HG02610 (cell line): Measurements from ENCODE around the gene CCDC92B.

Experiments
- ATAC-seq: cut with Tn5 transposase; IDR thresholded peaks from one replicate; pipeline ENCODE4 v1.9.1; 2021; ENCODE audit warnings: mild to moderate bottlenecking, moderate library complexity; ENCODE audit not compliant: unreplicated experiment

Gene CCDC92B

DNA sequence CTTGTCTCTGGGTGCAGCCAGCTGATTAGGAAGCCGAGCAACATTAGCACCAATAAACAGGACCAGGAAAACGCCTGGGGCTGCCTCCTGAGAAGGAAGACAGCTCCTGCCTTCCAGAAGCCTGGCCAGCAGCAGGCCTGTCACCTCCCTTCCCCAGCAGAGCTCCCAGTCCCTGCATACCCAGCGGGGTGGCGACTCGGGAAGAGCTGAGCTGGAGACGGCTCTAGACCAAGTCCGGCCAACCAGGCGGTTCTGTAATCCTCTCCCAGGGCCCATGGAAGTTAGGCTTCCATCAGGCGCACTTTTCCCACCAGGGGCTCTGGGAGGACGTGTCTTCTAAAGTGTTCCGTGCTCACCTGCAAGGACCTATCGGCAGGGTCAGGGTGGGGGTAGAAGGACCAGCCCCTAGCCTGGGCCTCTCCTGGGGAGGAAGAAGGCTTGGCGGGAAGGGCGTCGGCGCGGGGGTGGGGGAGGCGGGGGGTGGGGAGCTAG lies 25.9 kb downstream of the CCDC92B start:
- no peak for ATAC-seq

DNA sequence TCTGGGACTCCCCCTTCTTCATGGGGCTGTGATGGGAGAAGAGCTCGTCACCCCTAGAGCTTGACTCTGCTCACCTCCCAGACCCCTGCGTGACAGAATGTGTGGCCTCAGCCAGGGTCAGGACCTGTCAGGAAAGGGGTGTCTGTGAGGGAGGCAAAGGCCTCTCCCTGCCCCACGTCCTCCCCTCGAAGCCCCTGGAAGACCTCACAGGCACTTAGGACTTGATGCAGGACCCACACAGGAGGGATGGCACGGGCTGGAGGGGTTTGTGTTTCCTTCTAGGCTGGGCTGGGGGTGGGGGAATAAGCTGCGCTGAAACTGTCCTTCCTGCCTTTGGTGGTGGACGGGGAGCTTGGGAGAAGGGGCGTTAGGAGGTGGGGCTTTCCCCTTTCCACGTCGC lies 26.8 kb downstream of the CCDC92B start:
- ATAC-seq: no peak

DNA sequence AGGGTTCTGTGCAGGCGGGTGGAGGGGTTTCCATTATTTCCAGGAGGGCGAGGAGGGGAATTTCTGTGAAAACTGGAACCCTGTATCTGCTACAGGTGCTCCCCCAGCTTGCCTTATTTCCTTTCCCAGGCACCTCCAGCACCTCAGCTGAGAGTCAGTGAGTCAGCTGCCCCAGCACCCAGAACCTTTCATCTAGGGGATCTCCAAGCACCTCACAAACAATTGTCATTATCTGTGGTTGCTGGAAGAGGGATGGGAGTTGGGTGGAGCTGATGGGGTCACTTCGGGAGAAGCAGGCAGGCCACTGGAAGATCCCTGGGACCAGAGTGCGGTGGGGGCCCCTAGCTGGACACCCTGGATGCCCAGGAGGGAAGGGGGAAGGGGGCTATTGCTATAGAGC lies 27.8 kb downstream of the CCDC92B start:
- no peak for ATAC-seq

DNA sequence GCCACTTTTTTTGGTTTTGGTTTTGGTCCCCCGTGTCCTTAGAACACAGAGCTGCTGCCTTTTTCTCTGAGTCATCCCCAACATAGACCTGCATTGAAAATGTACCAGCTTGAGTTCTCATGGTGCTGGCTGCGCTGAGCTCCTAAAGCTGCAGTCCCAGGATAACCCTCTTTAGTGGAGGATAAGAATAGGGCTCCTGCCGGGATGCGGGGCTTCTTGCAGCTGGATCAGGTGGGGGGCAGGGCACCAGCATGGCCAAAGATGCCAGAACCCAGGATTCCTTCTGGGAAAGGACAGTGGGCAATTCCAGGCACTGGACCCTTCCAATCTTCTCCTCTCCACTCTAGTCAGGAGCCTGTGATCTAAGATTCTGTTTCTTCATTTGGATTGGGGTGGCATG lies 29.6 kb downstream of the CCDC92B start:
- no peak for ATAC-seq

DNA sequence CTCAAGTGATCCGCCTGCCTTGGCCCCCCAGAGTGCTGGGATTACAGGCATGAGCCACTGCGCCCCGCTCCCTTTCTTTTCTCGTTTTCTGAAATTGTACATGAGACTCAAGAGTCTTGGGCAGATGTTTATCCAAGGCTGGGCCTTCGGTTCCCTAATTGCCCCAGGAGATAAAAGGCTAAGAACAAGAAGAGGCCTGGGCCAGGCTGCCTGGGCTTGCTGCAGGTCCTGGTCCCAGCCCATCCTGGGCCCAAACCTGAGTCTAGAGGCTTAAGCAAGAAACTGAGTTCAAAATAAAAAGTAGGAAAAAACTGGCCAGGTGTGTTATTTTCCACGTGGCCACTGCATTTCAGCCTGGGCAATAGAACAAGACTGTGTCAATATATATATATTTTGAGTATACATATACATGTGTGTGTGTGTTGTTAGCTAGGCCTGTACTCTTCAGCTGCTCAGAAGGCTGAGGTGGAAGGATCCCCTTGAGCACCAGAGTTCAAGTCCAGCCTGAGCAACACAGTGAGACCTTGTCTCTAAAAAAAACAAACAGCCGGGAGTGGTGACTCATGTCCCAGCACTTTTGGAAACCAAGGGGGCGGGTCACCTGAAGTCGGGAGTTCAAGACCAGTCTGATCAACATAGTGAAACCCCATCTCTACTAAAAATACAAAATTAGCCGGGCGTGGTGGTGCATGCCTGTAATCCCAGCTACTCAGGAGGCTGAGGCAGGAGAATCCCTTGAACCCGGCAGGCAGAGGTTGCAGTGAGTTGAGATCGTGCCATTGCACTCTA lies 31.1 kb downstream of the CCDC92B start:
- ATAC-seq: no peak

DNA sequence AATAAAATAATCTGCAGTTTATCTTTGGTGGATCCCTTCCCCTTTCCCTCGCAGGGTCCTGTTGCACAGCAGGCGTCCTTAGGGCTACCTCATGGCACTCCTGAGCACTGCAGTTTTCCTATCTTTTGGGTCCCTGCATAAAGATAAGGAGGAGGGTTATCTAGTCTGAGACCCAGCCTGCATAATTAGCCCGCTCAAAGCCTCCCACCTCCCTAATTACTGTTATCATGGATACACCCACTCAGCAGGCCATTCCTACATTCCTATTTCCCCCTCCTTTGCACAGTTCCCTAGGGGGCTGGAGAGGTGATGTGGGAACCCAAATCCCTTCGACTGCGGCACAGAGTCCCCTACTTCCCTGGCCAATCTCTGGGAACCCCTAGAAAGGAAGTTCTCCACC lies 32.8 kb downstream of the CCDC92B start:
- ATAC-seq: no peak

DNA sequence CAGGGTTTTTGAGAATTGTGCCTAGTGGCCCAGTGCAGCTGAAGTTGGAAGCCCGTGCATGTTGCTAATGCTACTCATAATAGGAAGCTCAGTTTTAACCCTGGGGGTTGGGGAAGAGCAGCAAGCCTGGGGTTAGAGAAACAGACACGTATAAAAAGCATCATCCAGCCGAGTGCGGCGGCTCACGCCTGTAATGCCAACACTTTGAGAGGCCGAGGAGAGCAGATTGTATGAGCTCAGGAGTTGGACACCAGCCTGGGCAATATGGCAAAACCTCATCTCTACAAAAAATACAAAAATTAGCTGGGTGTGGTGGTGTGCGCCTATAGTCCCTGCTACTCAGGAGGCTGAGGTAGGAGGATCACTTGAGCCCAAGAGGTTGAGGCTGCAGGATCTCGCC lies 35.6 kb downstream of the CCDC92B start:
- ATAC-seq: no peak

DNA sequence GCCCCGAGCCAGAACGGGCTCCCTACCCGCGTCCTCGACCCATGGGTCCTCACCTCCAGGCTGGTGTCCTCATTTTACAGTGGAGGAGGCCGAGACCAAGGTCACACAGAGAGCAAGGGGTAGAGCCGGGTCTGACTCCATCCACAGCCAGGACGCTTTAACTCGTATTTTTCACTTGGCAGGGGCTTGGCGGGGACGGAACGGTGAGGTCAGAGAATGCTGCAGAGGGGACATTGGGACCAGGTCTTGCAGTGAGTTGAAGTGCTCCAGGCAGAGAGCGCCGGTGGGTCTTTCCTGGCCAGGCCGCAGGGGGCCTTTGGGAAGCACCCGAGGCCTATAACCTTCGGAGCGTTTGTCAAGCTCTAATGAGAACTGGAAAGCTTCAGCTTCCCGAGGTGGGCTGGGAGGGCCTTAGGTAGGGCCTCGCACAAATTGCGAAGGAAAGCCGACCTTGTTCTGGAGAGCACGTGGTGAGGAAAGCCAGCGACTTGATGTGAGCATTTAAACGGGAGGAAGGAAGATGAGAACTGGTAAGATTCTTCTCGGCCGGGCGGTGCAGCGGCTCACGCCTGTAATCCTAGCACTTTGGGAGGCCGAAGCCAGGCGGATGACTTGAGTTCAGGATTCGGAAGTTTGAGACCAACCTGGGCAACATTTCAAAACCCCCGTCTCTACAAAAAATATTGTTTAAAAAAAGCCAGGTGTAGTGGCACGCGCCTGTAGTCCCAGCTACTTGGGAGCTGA lies 37.0 kb downstream of the CCDC92B start:
- ATAC-seq: no peak

DNA sequence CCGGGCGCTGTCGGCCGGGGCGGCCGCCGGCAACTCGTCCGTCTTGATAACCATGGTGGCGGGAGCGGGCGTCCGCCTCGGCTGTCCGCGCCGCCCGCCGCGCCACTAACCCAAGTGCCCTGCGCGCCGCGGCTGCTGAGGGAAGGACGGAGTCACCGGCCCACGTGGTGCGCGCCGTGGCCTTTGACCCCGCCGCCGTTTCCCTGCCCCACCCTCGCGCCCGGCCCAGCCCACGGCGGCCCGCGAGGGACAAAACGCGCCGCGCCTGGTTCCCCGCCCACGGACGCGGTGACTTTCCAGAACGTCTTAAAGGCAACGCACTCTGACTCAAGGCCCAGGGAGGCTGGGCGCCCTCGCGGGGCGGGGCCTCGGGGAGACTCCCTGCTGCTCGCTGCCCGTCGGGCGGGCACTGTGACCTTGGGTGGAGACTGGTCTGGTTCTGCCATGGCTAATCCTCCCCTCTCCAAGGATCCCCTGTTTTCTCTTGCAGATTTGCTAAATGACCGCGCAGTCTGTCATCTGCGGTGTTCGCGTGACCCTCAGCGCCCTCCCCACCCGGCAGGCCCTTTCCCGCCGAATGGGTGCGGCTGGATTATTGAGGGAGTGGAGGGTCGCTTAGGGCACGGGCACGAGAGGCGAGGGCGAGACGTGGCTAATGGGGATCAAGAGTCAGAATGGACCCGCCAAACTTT lies 37.7 kb downstream of the CCDC92B start, which contains the start of gene CLUH:
TSS of gene CLUH (minus strand) at position 157 of the 692 bp plus-strand sequence. CDS start at position 54, 103 bp downstream.
- ATAC-seq: peak; percentile 73

DNA sequence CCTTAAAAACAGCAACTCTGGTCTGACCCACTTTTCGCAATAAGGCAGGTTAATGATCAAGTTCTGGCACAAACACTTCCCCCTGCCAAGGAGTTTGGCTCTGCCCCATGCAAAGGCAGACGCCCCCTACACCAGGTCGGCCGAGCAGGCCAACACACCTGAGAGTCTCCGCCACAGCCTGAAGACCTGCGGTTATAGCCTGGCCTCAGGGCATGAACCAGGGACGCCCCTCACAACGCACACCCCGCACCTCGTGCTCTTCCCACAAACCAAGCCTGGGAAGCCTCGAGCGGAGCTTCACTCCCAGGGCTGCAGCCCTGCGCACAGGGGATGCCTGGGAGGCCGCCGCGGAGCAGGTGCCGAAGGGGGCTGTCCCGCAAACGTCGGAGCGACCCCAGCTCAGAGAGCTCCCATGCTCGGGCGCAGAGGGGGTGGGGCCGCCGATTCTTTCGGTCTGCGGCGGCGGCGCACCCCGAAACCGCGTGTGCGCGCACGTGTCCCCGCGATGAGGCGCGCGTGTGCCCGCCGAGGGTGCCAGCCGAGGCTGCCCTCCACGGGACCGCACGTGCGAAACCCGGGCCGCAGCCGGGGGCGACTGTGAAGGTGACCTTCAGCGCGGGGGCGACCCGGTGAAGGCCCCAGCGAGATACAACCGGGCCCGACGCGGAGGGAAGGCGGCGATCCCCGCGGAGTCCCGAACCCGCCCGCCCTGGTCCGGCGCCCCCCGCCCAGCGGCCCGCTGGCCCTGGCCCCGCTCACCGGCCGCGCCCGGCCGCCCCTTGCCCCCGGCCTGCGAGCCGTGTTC lies 38.4 kb downstream of the CCDC92B start:
- ATAC-seq: peak; percentile 13

DNA sequence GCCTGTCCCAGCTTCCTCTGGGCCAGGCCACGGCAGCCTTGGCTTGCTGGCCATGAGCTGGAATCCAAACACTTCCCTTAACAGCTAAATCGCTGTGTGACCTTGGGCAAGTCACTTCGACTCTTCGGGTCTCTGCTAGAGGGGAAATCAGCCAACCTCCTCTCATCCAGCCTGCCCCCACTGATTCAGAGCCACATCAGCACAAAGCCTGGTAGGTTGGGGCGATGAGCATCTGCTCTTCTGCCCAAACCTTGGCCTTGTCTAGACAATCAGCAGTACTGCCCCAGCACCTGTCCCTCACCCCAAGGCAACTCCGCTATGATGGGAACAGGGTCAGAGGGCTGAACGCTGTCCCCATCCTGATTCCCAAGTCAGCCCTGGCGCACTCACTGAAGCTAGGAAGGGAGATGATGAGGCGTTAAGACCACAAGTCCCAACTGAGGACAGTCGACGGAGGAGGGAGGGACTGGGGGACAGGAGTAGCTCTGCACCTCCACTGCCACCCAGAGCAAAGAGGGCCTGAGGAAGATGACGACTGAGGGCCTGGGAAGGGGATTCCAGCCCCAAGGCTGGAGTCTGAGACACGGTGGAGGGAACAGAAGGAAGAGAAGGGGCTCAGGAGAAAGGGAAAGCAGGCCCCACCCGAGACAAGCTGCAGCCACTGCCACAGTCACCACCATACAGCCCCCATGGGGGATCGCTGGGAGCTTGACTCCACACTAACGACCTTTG lies 39.2 kb downstream of the CCDC92B start:
- no peak for ATAC-seq

DNA sequence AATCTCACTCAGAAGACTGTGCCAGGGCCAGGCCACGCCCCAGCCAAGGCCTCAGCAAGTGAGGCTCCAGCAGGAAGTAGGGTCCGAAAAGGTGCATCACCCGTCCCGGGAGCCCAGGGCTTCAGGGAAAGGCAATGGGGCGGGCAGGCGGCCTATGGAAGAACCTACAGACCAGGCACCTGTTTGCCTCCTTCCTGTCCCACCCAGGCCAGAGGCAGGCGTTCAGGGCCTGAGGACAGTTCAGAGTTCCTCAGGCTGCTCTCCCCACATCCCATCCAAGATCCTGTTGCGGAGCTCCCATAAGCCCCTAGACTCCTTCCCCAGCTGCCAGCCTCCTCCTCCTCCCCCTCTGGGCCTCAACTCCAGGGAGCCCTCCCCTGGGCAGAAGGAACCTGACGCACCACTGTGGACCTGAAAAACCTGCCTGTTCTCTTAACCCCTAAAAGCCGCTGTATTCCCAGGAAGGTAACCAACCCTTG lies 40.2 kb downstream of the CCDC92B start:
- ATAC-seq: no peak

DNA sequence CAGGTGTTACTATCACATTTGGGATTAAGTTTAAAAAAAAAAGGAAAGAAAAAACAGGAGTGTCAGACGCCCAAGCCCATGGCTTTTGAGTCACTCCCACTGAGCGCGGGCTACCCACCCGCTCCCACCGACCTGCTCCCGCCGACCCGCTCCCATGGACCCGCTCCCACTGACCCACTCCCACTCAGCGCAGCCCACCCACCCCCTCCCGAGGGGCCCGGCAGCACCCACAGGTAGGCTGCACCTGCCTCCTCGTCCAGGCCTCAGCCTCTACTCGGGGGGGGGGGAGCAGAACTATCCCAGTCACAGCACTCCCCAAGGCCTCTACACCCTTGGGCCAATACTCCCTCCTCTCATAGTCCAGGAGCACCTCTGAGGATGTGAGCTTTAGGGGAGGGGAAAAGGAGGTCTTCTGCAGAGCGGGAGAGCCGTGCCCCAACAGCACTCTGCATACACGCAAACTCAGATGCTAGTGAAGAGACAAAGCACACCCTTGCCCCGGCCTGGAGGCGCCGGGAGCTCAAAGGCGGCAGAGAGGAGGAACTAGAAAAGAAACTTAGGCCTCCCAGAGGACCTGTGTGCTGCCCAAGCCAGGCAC lies 40.8 kb downstream of the CCDC92B start:
- no peak for ATAC-seq

DNA sequence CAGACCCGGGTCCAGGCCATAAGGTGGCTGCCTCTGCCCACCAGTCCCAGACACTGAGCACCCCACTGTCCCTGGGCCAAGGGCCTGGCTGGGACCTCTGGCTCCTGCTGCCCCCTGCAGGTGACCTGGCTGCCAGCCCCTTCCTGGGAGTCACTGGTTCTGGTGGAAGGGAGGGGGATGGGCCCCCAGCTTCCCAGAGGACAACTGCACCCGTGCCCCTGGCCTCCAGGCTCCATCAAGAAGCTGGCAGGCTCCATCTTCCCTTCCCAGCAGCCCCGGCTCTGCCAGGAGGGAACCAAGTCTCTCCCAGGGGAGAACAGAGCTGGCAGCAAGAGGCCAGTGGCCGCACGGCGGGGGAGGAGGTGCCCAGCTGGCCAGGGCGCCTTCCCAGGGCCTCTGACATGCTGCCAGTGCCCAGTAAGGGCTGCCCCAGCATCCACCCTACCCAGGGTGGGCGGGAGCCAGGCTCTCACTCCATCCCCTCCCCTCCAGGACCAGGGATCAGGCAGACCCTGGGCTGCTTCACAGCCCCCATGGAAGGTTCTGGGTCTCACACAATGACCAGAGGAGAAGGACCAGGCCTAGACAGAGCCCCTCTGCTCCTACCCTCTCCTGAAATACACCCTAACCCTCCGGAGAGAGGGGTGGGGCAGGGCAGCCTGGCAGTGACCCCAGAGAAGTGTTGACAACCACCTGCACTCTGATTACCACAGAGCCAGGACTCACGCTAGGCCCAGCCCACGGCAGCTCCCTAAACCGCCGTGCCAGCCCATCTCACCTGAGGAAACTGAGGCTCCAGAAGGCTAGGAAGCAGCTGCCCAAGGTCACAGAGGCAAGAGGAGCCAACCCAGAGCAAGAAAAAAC lies 41.5 kb downstream of the CCDC92B start:
- ATAC-seq: no peak

DNA sequence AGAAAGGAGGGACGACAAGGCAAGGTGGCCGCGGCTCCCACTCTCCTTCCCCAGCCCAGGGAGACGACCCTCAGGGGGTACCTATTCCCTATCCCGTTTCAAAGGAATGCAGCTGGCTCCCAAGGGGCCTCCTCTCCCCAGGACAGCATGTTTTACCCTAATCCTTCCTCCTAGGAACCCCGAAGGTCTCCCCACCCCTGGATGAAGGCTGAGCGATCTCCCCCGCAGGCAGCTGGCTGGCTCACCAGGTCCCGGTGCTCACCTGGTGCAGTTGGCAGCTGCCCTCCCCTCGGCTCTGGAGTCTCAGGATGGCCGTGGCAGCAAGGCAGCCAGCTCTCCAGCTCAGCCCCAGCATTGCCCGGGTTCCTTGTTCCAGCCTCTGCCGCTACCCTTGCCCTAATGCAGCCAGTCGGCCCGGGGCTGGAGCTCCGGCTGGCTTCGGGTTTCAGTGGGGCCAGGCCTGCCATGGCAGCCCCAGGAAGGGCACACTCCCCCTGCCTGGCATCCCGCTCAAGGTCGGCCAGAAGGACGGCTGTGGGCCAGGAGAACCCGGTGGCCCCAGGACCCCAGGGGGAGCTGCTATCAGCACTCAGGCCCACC lies 42.4 kb downstream of the CCDC92B start:
- no peak for ATAC-seq

DNA sequence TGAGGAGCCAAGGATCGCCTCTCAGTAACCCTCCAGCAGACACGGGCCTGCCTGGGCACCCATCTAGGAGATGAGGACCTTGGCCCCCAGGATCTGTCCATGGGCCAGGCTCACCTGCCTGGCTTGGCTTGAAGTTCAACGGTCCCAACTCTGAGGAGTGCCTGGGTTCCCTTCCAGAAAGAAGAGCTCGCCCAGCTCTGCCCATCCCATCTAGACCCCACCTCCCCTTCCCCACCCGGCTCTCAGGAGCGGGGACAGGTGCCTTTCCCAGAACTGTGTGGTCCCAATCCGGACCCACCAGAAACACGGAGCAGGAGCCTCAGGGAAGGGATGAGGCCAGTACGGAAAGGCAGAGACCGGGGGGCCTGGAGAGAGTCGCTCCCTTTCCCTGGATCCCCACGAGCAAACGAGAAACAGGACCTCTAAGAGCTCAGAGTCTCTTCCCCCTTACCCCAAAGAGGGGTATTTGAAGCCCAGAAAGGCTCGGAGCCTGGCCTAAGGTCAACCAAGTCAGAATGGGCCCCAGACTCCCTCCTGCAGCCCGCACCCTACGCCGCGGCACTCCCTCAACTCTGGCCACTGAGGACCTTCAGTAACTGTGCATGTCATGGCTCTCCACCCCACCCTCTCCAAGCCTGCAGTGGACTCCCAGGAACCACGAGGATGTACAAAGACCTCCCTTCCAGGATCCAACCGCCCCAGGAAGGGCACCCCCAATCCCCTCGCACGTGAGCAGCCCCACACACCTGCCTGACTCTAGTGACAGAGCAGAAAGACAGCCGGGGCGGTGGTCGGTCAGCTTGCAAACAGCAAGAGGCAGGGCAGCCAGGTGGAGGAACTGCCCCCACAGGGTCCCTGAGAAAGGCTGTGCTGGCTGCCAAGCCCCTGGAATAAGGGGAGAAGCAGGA lies 43.3 kb downstream of the CCDC92B start:
- ATAC-seq: no peak

DNA sequence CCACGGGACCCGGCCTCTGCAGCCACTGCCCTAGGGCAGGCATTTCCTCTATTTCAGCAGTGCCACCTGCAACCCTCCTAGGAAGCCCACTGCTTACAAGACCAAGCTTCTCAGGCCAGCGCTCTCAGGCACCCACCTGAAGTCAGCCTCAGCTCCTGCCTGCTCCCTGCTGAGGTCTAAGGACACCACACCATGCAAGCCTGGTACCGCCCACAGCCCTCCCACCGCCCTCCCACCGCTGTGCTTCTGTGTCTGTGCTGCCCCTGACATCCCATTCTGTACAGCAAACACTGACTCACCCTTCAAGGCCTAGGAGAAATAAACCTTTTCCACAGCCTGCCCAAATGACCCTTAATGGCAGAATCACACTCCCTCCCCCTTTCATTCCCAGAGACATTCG lies 44.2 kb downstream of the CCDC92B start:
- no peak for ATAC-seq
